HG03565 (cell line): ENCODE data around the gene OR10G3.
A peak's percentile ranks its signal among the peaks of the same experiment; 100 is the strongest.
"Not testable (repeated sequence)": the region's sequence is repeated elsewhere in the genome, so short reads cannot be mapped to it uniquely, and the experiment has no call there.

ENCODE experiments used
- ATAC-seq: cut with Tn5 transposase; IDR thresholded peaks from one replicate; pipeline ENCODE4 v1.9.1; 2021; ENCODE audit warnings: mild to moderate bottlenecking, moderate library complexity; ENCODE audit not compliant: unreplicated experiment

Gene OR10G3

GRCh38 chr14:21579976-21580375 lies at the start of gene OR10G3:
OR10G3 (minus strand) TSS chr14:21580076; CDS start chr14:21570744, 9,332 bp downstream.
- ATAC-seq, result no peak

- no peak for ATAC-seq
Measured at GRCh38 chr14:21626491-21627230, 46.8 kb upstream of the OR10G3 start.

GRCh38 chr14:21617614-21618013 lies 37.7 kb upstream of the OR10G3 start:
- ATAC-seq, result no peak

- ATAC-seq, result no peak
Measured at GRCh38 chr14:21614240-21614639, 34.4 kb upstream of the OR10G3 start.

GRCh38 chr14:21612324-21612723 lies 32.4 kb upstream of the OR10G3 start:
- ATAC-seq, result no peak

GRCh38 chr14:21602181-21602580 lies 22.3 kb upstream of the OR10G3 start:
- not testable (repeated sequence) for ATAC-seq

- ATAC-seq, result no peak
Measured at GRCh38 chr14:21589317-21589716, 9.4 kb upstream of the OR10G3 start.

- no peak for ATAC-seq
Measured at GRCh38 chr14:21575661-21576060, 4.2 kb downstream of the OR10G3 start.

- no peak for ATAC-seq
Measured at GRCh38 chr14:21572604-21573003, 7.3 kb downstream of the OR10G3 start.

- ATAC-seq, result no peak
Measured at GRCh38 chr14:21558703-21559170, 21.1 kb downstream of the OR10G3 start.

- peak; percentile 41 for ATAC-seq
Measured at GRCh38 chr14:21557084-21557901, 22.6 kb downstream of the OR10G3 start.

GRCh38 chr14:21556378-21557083 lies 23.3 kb downstream of the OR10G3 start:
- no peak for ATAC-seq

- ATAC-seq, result no peak
Measured at GRCh38 chr14:21553266-21553665, 26.6 kb downstream of the OR10G3 start.

GRCh38 chr14:21544588-21544987 lies 35.3 kb downstream of the OR10G3 start:
- not testable (repeated sequence) for ATAC-seq

- no peak for ATAC-seq
Measured at GRCh38 chr14:21543963-21544362, 35.9 kb downstream of the OR10G3 start.

- no peak for ATAC-seq
Measured at GRCh38 chr14:21543521-21543960, 36.3 kb downstream of the OR10G3 start.

GRCh38 chr14:21541413-21542074 lies 38.3 kb downstream of the OR10G3 start:
- no peak for ATAC-seq

- no peak for ATAC-seq
Measured at GRCh38 chr14:21539189-21539940, 40.5 kb downstream of the OR10G3 start.

GRCh38 chr14:21537090-21537424 lies 42.8 kb downstream of the OR10G3 start:
- no peak for ATAC-seq

GRCh38 chr14:21536418-21537089 lies 43.3 kb downstream of the OR10G3 start:
- no peak for ATAC-seq
